GM12872 (cell line): ENCODE measurements around the gene CIDEB.

Experiments
- TF ChIP-seq, protein P1 (sequence below): IDR thresholded peaks from 3 replicates; pipeline ENCODE4 v1.5.1; 2011; ENCODE audit warnings: low read depth, mild to moderate bottlenecking, low read length, moderate library complexity; ENCODE audit not compliant: insufficient read depth

CIDEB gene

GRCh38 chr14:24314377-24315193, 6.8 kb upstream of the CIDEB start:
- TF ChIP-seq, protein P1, sequence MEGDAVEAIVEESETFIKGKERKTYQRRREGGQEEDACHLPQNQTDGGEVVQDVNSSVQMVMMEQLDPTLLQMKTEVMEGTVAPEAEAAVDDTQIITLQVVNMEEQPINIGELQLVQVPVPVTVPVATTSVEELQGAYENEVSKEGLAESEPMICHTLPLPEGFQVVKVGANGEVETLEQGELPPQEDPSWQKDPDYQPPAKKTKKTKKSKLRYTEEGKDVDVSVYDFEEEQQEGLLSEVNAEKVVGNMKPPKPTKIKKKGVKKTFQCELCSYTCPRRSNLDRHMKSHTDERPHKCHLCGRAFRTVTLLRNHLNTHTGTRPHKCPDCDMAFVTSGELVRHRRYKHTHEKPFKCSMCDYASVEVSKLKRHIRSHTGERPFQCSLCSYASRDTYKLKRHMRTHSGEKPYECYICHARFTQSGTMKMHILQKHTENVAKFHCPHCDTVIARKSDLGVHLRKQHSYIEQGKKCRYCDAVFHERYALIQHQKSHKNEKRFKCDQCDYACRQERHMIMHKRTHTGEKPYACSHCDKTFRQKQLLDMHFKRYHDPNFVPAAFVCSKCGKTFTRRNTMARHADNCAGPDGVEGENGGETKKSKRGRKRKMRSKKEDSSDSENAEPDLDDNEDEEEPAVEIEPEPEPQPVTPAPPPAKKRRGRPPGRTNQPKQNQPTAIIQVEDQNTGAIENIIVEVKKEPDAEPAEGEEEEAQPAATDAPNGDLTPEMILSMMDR: no peak

- TF ChIP-seq, protein P1: no peak
Observed at GRCh38 chr14:24313913-24314312, 6.1 kb upstream of the CIDEB start.

DNA sequence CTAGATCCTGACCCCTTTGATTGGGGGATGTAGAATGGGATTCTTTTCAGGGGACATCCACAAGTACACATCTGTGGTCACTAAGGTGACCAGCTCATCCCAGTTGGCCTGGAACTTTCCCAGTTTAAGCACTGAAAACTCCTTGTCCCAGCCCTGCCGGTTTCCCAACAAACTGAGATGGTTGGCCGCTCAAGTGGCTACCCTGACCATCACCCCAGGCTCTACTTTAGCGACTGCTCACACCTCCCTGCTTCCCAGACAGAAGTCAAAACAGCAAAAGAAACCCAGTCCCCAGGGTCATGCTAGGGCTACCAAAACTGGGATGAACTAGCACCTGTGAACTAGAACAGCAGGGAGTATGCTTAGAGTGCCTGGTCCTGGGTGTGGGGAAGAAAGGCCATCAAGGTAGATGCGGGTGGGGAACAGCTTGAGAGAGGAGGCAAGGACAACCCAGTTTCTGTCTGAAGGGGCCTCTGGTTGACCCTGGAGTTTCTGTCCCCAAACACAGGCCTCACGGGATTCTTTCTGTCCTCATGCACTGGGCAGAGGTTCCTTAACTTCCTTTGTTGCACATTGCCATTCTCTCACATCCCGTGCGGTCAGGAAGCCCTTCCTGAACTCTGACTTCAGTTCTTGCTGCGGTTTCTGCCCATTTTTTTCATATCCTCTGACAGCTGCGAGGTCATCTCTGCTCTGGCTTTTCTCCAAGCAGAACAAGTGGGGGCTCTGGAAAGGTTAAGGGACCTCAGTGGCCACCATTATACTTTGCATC, 5.1 kb upstream of the CIDEB start:
- TF ChIP-seq, protein P1: no peak

- TF ChIP-seq, protein P1: no peak
Observed at GRCh38 chr14:24311837-24312615, 4.2 kb upstream of the CIDEB start.

DNA sequence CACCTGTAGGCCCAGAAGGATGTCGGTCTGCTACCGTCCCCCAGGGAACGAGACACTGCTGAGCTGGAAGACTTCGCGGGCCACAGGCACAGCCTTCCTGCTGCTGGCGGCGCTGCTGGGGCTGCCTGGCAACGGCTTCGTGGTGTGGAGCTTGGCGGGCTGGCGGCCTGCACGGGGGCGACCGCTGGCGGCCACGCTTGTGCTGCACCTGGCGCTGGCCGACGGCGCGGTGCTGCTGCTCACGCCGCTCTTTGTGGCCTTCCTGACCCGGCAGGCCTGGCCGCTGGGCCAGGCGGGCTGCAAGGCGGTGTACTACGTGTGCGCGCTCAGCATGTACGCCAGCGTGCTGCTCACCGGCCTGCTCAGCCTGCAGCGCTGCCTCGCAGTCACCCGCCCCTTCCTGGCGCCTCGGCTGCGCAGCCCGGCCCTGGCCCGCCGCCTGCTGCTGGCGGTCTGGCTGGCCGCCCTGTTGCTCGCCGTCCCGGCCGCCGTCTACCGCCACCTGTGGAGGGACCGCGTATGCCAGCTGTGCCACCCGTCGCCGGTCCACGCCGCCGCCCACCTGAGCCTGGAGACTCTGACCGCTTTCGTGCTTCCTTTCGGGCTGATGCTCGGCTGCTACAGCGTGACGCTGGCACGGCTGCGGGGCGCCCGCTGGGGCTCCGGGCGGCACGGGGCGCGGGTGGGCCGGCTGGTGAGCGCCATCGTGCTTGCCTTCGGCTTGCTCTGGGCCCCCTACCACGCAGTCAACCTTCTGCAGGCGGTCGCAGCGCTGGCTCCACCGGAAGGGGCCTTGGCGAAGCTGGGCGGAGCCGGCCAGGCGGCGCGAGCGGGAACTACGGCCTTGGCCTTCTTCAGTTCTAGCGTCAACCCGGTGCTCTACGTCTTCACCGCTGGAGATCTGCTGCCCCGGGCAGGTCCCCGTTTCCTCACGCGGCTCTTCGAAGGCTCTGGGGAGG, 3.1 kb upstream of the CIDEB start, which contains the start of gene LTB4R:
Gene LTB4R (plus strand): TSS at position 857 of the 959 bp plus-strand sequence. CDS start 4,150 bp downstream, outside the sequence.
- TF ChIP-seq, protein P1: peak; percentile 34

GRCh38 chr14:24310265-24310645, 2.5 kb upstream of the CIDEB start:
- TF ChIP-seq, protein P1: no peak
